Liver (tissue), 9 donors: ENCODE measurements around the gene ALDH2. TPM values are rescaled to one million over a fixed set of nuclear protein-coding genes. Genes with fewer than 3 reads are reported as not detected.

Experiments used
- DNase-seq: peaks from one replicate; pipeline ENCODE4 v3.0.0-alpha.2; 2017; ENCODE audit warnings: low spot score
- H3K27ac ChIP-seq, 2 donors: one replicate each; pipeline ENCODE4 v1.7.0; 2013; ENCODE audit warnings: inconsistent platforms in 2 of 2, low read length in 2 of 2, control low read depth in 1 of 2, low read depth in 1 of 2, mild to moderate bottlenecking in 1 of 2
- H3K27me3 ChIP-seq, 4 donors: one replicate each; pipeline versions ENCODE4 v1.6.1 to v1.7.0; 2013; ENCODE audit warnings: low read length in 3 of 4, inconsistent platforms in 1 of 4, mild to moderate bottlenecking in 1 of 4, moderate library complexity in 1 of 4; ENCODE audit not compliant: control insufficient read depth in 4 of 4, insufficient read depth in 4 of 4
- H3K36me3 ChIP-seq, 4 donors: one replicate each; pipeline versions ENCODE4 v1.6.1 to v1.7.0; 2013; ENCODE audit warnings: low read length in 3 of 4, mild to moderate bottlenecking in 3 of 4, low read depth in 1 of 4, moderate library complexity in 1 of 4; ENCODE audit not compliant: control insufficient read depth in 4 of 4, insufficient read depth in 3 of 4
- H3K4me1 ChIP-seq, 4 donors: one replicate each; pipeline versions ENCODE4 v1.6.1 to v1.7.0; 2013; ENCODE audit warnings: low read length in 3 of 4, mild to moderate bottlenecking in 3 of 4, moderate library complexity in 1 of 4; ENCODE audit not compliant: control insufficient read depth in 4 of 4, insufficient read depth in 4 of 4
- H3K4me3 ChIP-seq, 3 donors: one replicate each; pipeline versions ENCODE4 v1.6.1 to v1.7.0; 2013; ENCODE audit warnings: low read length in 3 of 3, control low read depth in 1 of 3, low read depth in 1 of 3, mild to moderate bottlenecking in 1 of 3
- H3K9ac ChIP-seq, 2 donors: one replicate each; pipeline ENCODE4 v1.7.0; 2013; ENCODE audit warnings: low read length in 2 of 2, mild to moderate bottlenecking in 2 of 2, moderate library complexity in 2 of 2, control low read depth in 1 of 2, low read depth in 1 of 2
- H3K9me3 ChIP-seq, 4 donors: one replicate each; pipeline versions ENCODE4 v1.6.1 to v1.7.0; 2013; ENCODE audit warnings: low read length in 3 of 4; ENCODE audit not compliant: control insufficient read depth in 4 of 4
- EGR1 ChIP-seq, 2 donors: IDR thresholded peaks; 2 replicates each; pipeline ENCODE4 v1.6.1; 2016 to 2018; ENCODE audit warnings: antibody characterized with exemption in 2 of 2, low read depth in 2 of 2
- FOXA1 ChIP-seq: IDR thresholded peaks from 2 replicates; pipeline ENCODE4 v1.6.1; 2016; ENCODE audit warnings: antibody characterized with exemption
- FOXA2 ChIP-seq: IDR thresholded peaks from 2 replicates; pipeline ENCODE4 v1.6.1; 2016; ENCODE audit warnings: antibody characterized with exemption
- GABPA ChIP-seq, 2 donors: IDR thresholded peaks in 1 of 2; conservative IDR thresholded peaks in 1 of 2; 2 replicates each; pipeline ENCODE4 v1.6.1; 2016; ENCODE audit warnings: antibody characterized with exemption in 2 of 2, mild to moderate bottlenecking in 1 of 2, moderate library complexity in 1 of 2
- HNF4A ChIP-seq, 2 donors: conservative IDR thresholded peaks; 2 replicates each; pipeline ENCODE4 v1.6.1; 2016; ENCODE audit warnings: antibody characterized with exemption in 2 of 2, mild to moderate bottlenecking in 2 of 2
- HNF4G ChIP-seq: IDR thresholded peaks from 2 replicates; pipeline ENCODE4 v1.6.1; 2016; ENCODE audit warnings: antibody characterized with exemption
- JUND ChIP-seq, 2 donors: IDR thresholded peaks; 2 replicates each; pipeline ENCODE4 v1.6.1; 2016; ENCODE audit warnings: antibody characterized with exemption in 2 of 2
- NR2F2 ChIP-seq: IDR thresholded peaks from 2 replicates; pipeline ENCODE4 v1.6.1; 2016; ENCODE audit warnings: antibody characterized with exemption
- RAD21 ChIP-seq, 2 donors: IDR thresholded peaks; 2 replicates each; pipeline ENCODE4 v1.6.1; 2016; ENCODE audit warnings: antibody characterized with exemption in 2 of 2, mild to moderate bottlenecking in 2 of 2
- RXRA ChIP-seq, 2 donors: IDR thresholded peaks; 2 replicates each; pipeline ENCODE4 v1.6.1; 2017 to 2018; ENCODE audit warnings: antibody characterized with exemption in 2 of 2, mild to moderate bottlenecking in 1 of 2
- SP1 ChIP-seq: IDR thresholded peaks from 2 replicates; pipeline ENCODE4 v1.6.1; 2018; ENCODE audit warnings: antibody characterized with exemption, mild to moderate bottlenecking
- TAF1 ChIP-seq: conservative IDR thresholded peaks from 2 replicates; pipeline ENCODE4 v1.6.1; 2016; ENCODE audit warnings: antibody characterized with exemption, mild to moderate bottlenecking
- YY1 ChIP-seq: IDR thresholded peaks from 2 replicates; pipeline ENCODE4 v1.6.1; 2016; ENCODE audit warnings: antibody characterized with exemption, mild to moderate bottlenecking
- WGBS: extraction: QIAGEN DNeasy Blood & Tissue Kit; methylation state at CpG from one replicate; pipeline ENCODE4 v1.1.7; 2013; 5-methylcytosine and 5-hydroxymethylcytosine counted together
- polyA plus RNA-seq, 2 donors: library from polyadenylated mRNA; stranded (reverse) in 1 of 2; unstranded in 1 of 2; fragments of 200-250 nt in 1 of 2; fragments of >200 nt in 1 of 2; fragmentation: Nextera tagmentation in 1 of 2; extraction: Ambion mirVana in 1 of 2; gene quantifications; one replicate each; pipeline versions ENCODE4 v1.2.1 to v1.2.3, GENCODE V29; 2013 to 2015
- total RNA-seq, 2 donors: library from RNA; depleted of rRNA; stranded (reverse); fragments of >200 nt; gene quantifications; one replicate each; pipeline ENCODE4 v1.2.3, GENCODE V29; 2014
- TF ChIP-seq, protein P1 (sequence below): IDR thresholded peaks from 2 replicates; pipeline ENCODE4 v1.6.1; 2016; ENCODE audit warnings: antibody characterized with exemption
- TF ChIP-seq, protein P2 (sequence below): IDR thresholded peaks from 2 replicates; pipeline ENCODE4 v1.6.1; 2016; ENCODE audit warnings: antibody characterized with exemption, mild to moderate bottlenecking
- TF ChIP-seq, protein P3 (sequence below): IDR thresholded peaks from 2 replicates; pipeline ENCODE4 v1.6.1; 2016; ENCODE audit warnings: antibody characterized with exemption
- TF ChIP-seq, protein P4 (sequence below): fragments of 150-350 bp; IDR thresholded peaks from 2 replicates; pipeline ENCODE4 v1.5.1; 2017; ENCODE audit warnings: improper control_type of control experiment, low read depth, low read length; ENCODE audit not compliant: missing input control
- TF ChIP-seq, protein P5 (sequence below): IDR thresholded peaks from 2 replicates; pipeline ENCODE4 v1.6.1; 2016; ENCODE audit warnings: antibody characterized with exemption
- donor health status: healthy.
- donor health status: healthy.
- donor health status: healthy.
- donor health status: healthy.
- donor health status: healthy.

Gene ALDH2
- total and polyA plus RNA-seq, 4 donors: 93.1 to 849 (median 573) TPM

DNA sequence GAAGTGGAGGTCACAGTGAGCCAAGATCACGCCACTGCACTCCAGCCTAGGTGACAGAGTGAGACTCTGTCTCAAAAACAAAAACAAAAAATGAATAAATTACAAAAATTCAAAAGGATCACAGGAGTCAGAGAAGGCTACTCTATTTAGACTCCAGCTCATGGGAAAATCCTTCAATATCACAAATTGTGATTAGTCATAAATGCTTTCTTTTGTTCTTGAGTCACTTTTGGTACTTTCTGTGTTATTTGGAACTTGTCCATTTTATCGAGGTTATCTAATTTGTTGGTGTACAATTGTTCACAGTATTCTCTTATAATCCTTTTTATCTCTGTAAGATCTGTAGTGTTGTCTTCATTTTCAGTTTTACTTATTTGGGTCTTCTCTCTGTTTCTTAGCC, 18.9 kb downstream of the ALDH2 start:
- TF ChIP-seq RXRA (IDR thresholded peaks at IDR 0.05) (no peak), FOXA1 (no peak), EGR1 (IDR thresholded peaks at IDR 0.05; ENCODE audit: low read depth in 2 of 2) (no peak), JUND (IDR thresholded peaks at IDR 0.05) (no peak), FOXA2 (no peak), TAF1 (no peak), NR2F2 (no peak), RAD21 (IDR thresholded peaks at IDR 0.05) (no peak), HNF4G (no peak)
- TF ChIP-seq, protein P1, sequence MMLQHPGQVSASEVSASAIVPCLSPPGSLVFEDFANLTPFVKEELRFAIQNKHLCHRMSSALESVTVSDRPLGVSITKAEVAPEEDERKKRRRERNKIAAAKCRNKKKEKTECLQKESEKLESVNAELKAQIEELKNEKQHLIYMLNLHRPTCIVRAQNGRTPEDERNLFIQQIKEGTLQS: no peak
- TF ChIP-seq, protein P2, sequence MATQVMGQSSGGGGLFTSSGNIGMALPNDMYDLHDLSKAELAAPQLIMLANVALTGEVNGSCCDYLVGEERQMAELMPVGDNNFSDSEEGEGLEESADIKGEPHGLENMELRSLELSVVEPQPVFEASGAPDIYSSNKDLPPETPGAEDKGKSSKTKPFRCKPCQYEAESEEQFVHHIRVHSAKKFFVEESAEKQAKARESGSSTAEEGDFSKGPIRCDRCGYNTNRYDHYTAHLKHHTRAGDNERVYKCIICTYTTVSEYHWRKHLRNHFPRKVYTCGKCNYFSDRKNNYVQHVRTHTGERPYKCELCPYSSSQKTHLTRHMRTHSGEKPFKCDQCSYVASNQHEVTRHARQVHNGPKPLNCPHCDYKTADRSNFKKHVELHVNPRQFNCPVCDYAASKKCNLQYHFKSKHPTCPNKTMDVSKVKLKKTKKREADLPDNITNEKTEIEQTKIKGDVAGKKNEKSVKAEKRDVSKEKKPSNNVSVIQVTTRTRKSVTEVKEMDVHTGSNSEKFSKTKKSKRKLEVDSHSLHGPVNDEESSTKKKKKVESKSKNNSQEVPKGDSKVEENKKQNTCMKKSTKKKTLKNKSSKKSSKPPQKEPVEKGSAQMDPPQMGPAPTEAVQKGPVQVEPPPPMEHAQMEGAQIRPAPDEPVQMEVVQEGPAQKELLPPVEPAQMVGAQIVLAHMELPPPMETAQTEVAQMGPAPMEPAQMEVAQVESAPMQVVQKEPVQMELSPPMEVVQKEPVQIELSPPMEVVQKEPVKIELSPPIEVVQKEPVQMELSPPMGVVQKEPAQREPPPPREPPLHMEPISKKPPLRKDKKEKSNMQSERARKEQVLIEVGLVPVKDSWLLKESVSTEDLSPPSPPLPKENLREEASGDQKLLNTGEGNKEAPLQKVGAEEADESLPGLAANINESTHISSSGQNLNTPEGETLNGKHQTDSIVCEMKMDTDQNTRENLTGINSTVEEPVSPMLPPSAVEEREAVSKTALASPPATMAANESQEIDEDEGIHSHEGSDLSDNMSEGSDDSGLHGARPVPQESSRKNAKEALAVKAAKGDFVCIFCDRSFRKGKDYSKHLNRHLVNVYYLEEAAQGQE: no peak
- TF ChIP-seq, protein P3, sequence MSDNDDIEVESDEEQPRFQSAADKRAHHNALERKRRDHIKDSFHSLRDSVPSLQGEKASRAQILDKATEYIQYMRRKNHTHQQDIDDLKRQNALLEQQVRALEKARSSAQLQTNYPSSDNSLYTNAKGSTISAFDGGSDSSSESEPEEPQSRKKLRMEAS: no peak
- Histone ChIP-seq H3K4me3 (no peak overlapping the region), H3K4me1 (peaks cover 3 to 81% (median 70%) of the 10 kb centered on the region in 4 donors), H3K9me3 (no peaks in the 10 kb centered on the region), H3K27me3 (no peaks in the 10 kb centered on the region), H3K36me3 (peaks cover 8 to 45% (median 32%) of the 10 kb centered on the region in 4 donors), H3K27ac (peak overlapping the region; percentile 71 to 75), H3K9ac (no peak overlapping the region)
- WGBS: 56% methylated on average over 2 of the region's 2 CpGs
- DNase-seq: no peak

DNA sequence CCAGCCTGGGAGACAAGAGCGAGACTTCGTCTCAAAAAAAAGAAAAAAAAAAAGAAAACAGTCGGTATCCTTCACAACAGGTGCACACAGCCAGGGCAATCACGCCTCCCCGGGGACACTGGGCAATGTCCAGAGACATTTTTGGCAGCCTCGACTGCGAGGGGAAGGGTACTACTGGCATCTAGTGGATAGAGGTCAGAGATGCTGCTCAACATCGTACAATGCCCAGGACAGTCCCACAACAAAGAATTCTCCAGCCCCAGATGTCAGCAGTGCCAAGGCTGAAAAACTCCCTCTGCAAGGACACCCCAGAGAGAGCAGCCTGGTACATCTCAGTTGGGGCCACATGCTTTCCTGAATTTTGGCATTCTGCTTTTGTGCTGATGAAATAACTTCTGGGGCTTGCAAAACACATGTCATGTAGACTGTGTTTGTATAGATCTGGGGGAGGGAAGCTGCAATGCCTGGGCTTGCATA, 21.5 kb downstream of the ALDH2 start:
- no peaks in the 10 kb centered on the region for H3K27me3 ChIP-seq
- H3K4me3 ChIP-seq: no peak overlapping the region
- WGBS: 25% methylated on average over 8 of the region's 8 CpGs
- H3K9ac ChIP-seq: no peak overlapping the region
- peak overlapping the region; percentile 71 to 72 for H3K27ac ChIP-seq
- TF ChIP-seq, protein P4, sequence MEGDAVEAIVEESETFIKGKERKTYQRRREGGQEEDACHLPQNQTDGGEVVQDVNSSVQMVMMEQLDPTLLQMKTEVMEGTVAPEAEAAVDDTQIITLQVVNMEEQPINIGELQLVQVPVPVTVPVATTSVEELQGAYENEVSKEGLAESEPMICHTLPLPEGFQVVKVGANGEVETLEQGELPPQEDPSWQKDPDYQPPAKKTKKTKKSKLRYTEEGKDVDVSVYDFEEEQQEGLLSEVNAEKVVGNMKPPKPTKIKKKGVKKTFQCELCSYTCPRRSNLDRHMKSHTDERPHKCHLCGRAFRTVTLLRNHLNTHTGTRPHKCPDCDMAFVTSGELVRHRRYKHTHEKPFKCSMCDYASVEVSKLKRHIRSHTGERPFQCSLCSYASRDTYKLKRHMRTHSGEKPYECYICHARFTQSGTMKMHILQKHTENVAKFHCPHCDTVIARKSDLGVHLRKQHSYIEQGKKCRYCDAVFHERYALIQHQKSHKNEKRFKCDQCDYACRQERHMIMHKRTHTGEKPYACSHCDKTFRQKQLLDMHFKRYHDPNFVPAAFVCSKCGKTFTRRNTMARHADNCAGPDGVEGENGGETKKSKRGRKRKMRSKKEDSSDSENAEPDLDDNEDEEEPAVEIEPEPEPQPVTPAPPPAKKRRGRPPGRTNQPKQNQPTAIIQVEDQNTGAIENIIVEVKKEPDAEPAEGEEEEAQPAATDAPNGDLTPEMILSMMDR: peak; percentile 70
- TF ChIP-seq, protein P2: no peak
- peak in 1 of 2 donors; percentile 53 for TF ChIP-seq GABPA (IDR thresholded peaks at IDR 0.05 in 1 of 2, conservative IDR thresholded peaks at IDR 0.05 in 1 of 2)
- peak; percentile 71 to 84 for TF ChIP-seq JUND (IDR thresholded peaks at IDR 0.05)
- no peak for TF ChIP-seq FOXA1
- peak; percentile 75 for TF ChIP-seq HNF4G
- TF ChIP-seq, protein P5, sequence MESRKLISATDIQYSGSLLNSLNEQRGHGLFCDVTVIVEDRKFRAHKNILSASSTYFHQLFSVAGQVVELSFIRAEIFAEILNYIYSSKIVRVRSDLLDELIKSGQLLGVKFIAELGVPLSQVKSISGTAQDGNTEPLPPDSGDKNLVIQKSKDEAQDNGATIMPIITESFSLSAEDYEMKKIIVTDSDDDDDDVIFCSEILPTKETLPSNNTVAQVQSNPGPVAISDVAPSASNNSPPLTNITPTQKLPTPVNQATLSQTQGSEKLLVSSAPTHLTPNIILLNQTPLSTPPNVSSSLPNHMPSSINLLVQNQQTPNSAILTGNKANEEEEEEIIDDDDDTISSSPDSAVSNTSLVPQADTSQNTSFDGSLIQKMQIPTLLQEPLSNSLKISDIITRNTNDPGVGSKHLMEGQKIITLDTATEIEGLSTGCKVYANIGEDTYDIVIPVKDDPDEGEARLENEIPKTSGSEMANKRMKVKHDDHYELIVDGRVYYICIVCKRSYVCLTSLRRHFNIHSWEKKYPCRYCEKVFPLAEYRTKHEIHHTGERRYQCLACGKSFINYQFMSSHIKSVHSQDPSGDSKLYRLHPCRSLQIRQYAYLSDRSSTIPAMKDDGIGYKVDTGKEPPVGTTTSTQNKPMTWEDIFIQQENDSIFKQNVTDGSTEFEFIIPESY: peak; percentile 51
- peak; percentile 90 for TF ChIP-seq SP1
- peak; percentile 38 to 71 for TF ChIP-seq EGR1 (IDR thresholded peaks at IDR 0.05; ENCODE audit: low read depth in 2 of 2)
- peak; percentile 60 for TF ChIP-seq NR2F2
- TF ChIP-seq HNF4A (conservative IDR thresholded peaks at IDR 0.05): peak; percentile 80
- TF ChIP-seq FOXA2: peak; percentile 58
- TF ChIP-seq, protein P1: peak; percentile 90
- TF ChIP-seq RXRA (IDR thresholded peaks at IDR 0.05): peak; percentile 90 to 92
- TF ChIP-seq TAF1: no peak
- TF ChIP-seq, protein P3: peak; percentile 92
- peak; percentile 82 for TF ChIP-seq YY1
- TF ChIP-seq RAD21 (IDR thresholded peaks at IDR 0.05): peak; percentile 83 to 88
- H3K9me3 ChIP-seq: no peaks in the 10 kb centered on the region
- peaks cover 16 to 79% (median 71%) of the 10 kb centered on the region in 4 donors for H3K4me1 ChIP-seq
- peaks cover 11 to 42% (median 34%) of the 10 kb centered on the region in 4 donors for H3K36me3 ChIP-seq
- peak; percentile 53 for DNase-seq
